OCI-LY1 (cell line): ENCODE measurements around the gene EIF2A.

Experiments used
- H2AFZ ChIP-seq: fragments of 200-600 bp; sonication (generic), shearing (Covaris generic); 2 replicates; pipeline ENCODE4 v1.6.0; 2014; ENCODE audit warnings: antibody characterized with exemption, mild to moderate bottlenecking, low read length
- H3F3A ChIP-seq: fragments of 200-600 bp; sonication (generic), shearing (Covaris generic); 2 replicates; pipeline ENCODE4 v1.6.0; 2014; ENCODE audit warnings: mild to moderate bottlenecking, antibody characterized with exemption, low read length, moderate library complexity; ENCODE audit not compliant: insufficient read depth
- H3K27ac ChIP-seq: fragments of 200-600 bp; sonication (generic); 2 replicates; pipeline ENCODE4 v1.5.1; 2014; ENCODE audit warnings: low read length, mixed run types, mild to moderate bottlenecking, low read depth; ENCODE audit not compliant: poor library complexity, severe bottlenecking
- H3K27me3 ChIP-seq: fragments of 200-600 bp; sonication (generic); 2 replicates; pipeline ENCODE4 v1.6.0; 2014; ENCODE audit warnings: antibody characterized with exemption, mild to moderate bottlenecking, low read length, moderate library complexity; ENCODE audit not compliant: insufficient read depth
- H3K36me3 ChIP-seq: fragments of 200-600 bp; sonication (generic); 2 replicates; pipeline ENCODE4 v1.6.1; 2014; ENCODE audit warnings: mild to moderate bottlenecking, antibody characterized with exemption, low read length, moderate library complexity, mixed read lengths; ENCODE audit not compliant: insufficient read depth
- H3K4me1 ChIP-seq: fragments of 200-600 bp; sonication (generic); 2 replicates; pipeline ENCODE4 v1.5.1; 2014; ENCODE audit warnings: mild to moderate bottlenecking, low read length, moderate library complexity; ENCODE audit not compliant: insufficient read depth, severe bottlenecking
- H3K4me2 ChIP-seq: fragments of 200-600 bp; sonication (generic), shearing (Covaris generic); 2 replicates; pipeline ENCODE4 v1.6.1; 2014; ENCODE audit warnings: low read length
- H3K4me3 ChIP-seq: fragments of 200-600 bp; sonication (generic); 2 replicates; pipeline ENCODE4 v1.5.1; 2014; ENCODE audit warnings: low read length, low read depth, mild to moderate bottlenecking, mixed read lengths; ENCODE audit not compliant: poor library complexity, severe bottlenecking
- H3K79me2 ChIP-seq: fragments of 200-600 bp; shearing (Covaris generic); 2 replicates; pipeline ENCODE4 v1.6.1; 2016; ENCODE audit warnings: mixed run types, low read length, mixed read lengths; ENCODE audit not compliant: insufficient read depth
- H3K9ac ChIP-seq: fragments of 200-600 bp; sonication (generic), shearing (Covaris generic); 2 replicates; pipeline ENCODE4 v1.6.1; 2014; ENCODE audit warnings: mild to moderate bottlenecking, low read length, mixed read lengths
- H3K9me2 ChIP-seq: fragments of 200-600 bp; sonication (generic), shearing (Covaris generic); 2 replicates; pipeline ENCODE4 v1.6.1; 2014; ENCODE audit warnings: low read depth, mild to moderate bottlenecking, low read length, mixed read lengths
- H3K9me3 ChIP-seq: fragments of 200-600 bp; shearing (Covaris generic); 2 replicates; pipeline ENCODE4 v1.6.1; 2014; ENCODE audit warnings: low read length, mixed read lengths
- H4K20me1 ChIP-seq: fragments of 200-600 bp; sonication (generic), shearing (Covaris generic); 2 replicates; pipeline ENCODE4 v1.6.0; 2016; ENCODE audit warnings: mild to moderate bottlenecking, low read length; ENCODE audit not compliant: insufficient read depth
- CTCF ChIP-seq: fragments of 200-600 bp; sonication (generic), shearing (Covaris generic); IDR thresholded peaks from 2 replicates; pipeline ENCODE4 v1.5.1; 2017; ENCODE audit warnings: mild to moderate bottlenecking, antibody characterized with exemption, low read length, moderate library complexity, mixed read lengths
- EZH2 ChIP-seq: fragments of 200-600 bp; sonication (generic), shearing (Covaris generic); IDR thresholded peaks from 2 replicates; pipeline ENCODE4 v1.8.0; 2017; ENCODE audit warnings: borderline replicate concordance, mixed run types, mild to moderate bottlenecking, antibody characterized with exemption, low read length, moderate library complexity, mixed read lengths

Gene EIF2A

DNA sequence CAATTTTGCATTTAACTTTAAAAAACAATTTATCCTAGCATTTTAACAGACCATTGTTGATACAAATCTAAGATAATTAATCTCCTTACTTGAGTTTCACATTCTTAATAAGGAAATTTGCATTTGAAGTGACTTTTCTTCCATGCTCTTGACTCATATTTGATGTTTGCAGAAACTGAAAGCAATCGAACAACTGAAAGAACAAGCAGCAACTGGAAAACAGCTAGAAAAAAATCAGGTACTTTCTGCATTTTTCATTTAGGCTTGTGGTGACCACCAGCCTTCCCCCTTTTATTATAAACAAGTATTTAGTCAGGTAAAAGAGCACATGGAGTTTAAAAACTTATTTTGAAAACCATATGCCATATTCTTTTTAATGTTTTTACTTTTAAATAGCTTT, 36.4 kb downstream of the EIF2A start:
- Histone ChIP-seq H3K27ac (no peak overlapping the region), H3K36me3 (peaks cover 87% of the 10 kb centered on the region), H3K4me3 (no peak overlapping the region)

GRCh38 chr3:150588027-150588830, 41.6 kb downstream of the EIF2A start:
- no peaks in the 10 kb centered on the region for H3K4me1 ChIP-seq
- no peaks in the 10 kb centered on the region for H3K9me3 ChIP-seq
- no peak overlapping the region for H3K9ac ChIP-seq
- no peak overlapping the region for H3K4me2 ChIP-seq
- peaks cover 39% of the 10 kb centered on the region for H3K79me2 ChIP-seq
- no peak for TF ChIP-seq EZH2
- TF ChIP-seq CTCF: no peak
- peaks cover 52% of the 10 kb centered on the region for H3K36me3 ChIP-seq
- no peaks in the 10 kb centered on the region for H4K20me1 ChIP-seq
- no peak overlapping the region for H2AFZ ChIP-seq
- H3K27me3 ChIP-seq: no peaks in the 10 kb centered on the region
- no peak overlapping the region for H3K4me3 ChIP-seq
- peak overlapping the region; percentile 33 for H3K27ac ChIP-seq
- no peaks in the 10 kb centered on the region for H3F3A ChIP-seq
- H3K9me2 ChIP-seq: no peaks in the 10 kb centered on the region

More for the DNA sequence above, 36.4 kb downstream of the EIF2A start:
- Histone ChIP-seq H3K9ac (no peak overlapping the region), H3K4me2 (no peak overlapping the region), H3K79me2 (peaks cover 14% of the 10 kb centered on the region; the same call in 1 of the 2 replicates), H4K20me1 (no peaks in the 10 kb centered on the region), H3K4me1 (no peaks in the 10 kb centered on the region), H3K9me3 (no peaks in the 10 kb centered on the region), H2AFZ (no peak overlapping the region), H3K27me3 (no peaks in the 10 kb centered on the region), H3F3A (no peaks in the 10 kb centered on the region), H3K9me2 (no peaks in the 10 kb centered on the region)
- TF ChIP-seq EZH2 (no peak), CTCF (no peak)

GRCh38 chr3:150589759-150590158, 43.2 kb downstream of the EIF2A start:
- H2AFZ ChIP-seq: no peak overlapping the region
- H3K4me2 ChIP-seq: no peak overlapping the region
- H3F3A ChIP-seq: no peaks in the 10 kb centered on the region
- H3K9me3 ChIP-seq: no peaks in the 10 kb centered on the region
- H3K9me2 ChIP-seq: no peaks in the 10 kb centered on the region
- no peak overlapping the region for H3K9ac ChIP-seq
- H3K27ac ChIP-seq: no peak overlapping the region
- H3K79me2 ChIP-seq: peaks cover 43% of the 10 kb centered on the region
- no peaks in the 10 kb centered on the region for H4K20me1 ChIP-seq
- no peaks in the 10 kb centered on the region for H3K27me3 ChIP-seq
- peaks cover 37% of the 10 kb centered on the region for H3K36me3 ChIP-seq
- no peaks in the 10 kb centered on the region for H3K4me1 ChIP-seq
- H3K4me3 ChIP-seq: no peak overlapping the region
- TF ChIP-seq CTCF (no peak), EZH2 (no peak)
